ENCODE data around the gene KCND2. TPM values are rescaled to one million over a fixed set of nuclear protein-coding genes. Genes with fewer than 3 reads are reported as not detected.
"Not testable (repeated sequence)": the region's sequence is repeated elsewhere in the genome, so short reads cannot be mapped to it uniquely, and the experiment has no call there.

The KCND2 gene
- total RNA-seq, 2 experiments from 2014 or later: not detected

- no peak for DNase-seq (ENCODE audit: low spot score)
- TF ChIP-seq CTCF (conservative IDR thresholded peaks at IDR 0.05; ENCODE audit: low read length) (no peak), EZH2phosphoT487 (IDR thresholded peaks at IDR 0.05; ENCODE audit: borderline replicate concordance, low read depth, low read length) (no peak)
- POLR2A ChIA-PET: interaction anchor here (1.0 kb wide), 1 partner anchor 12 kb away, joined by 3 read pairs; no protein-coding TSS in a partner anchor
- CTCF ChIA-PET (ENCODE audit: unreplicated experiment): no interaction called here
- Histone ChIP-seq H3K79me2 (ENCODE audit: insufficient read depth, low read depth, low read length) (no peaks in the 10 kb centered on the region), H3K9me3 (ENCODE audit: low read length) (no peaks in the 10 kb centered on the region), H3K36me3 (ENCODE audit: insufficient read depth, low read length) (no peaks in the 10 kb centered on the region), H3K27ac (ENCODE audit: low read depth, low read length, poor library complexity, severe bottlenecking) (no peak overlapping the region), H2AFZ (ENCODE audit: low read length) (no peak overlapping the region), H3K9me2 (ENCODE audit: insufficient read depth, low read length) (no peaks in the 10 kb centered on the region), H4K20me1 (ENCODE audit: insufficient read depth, low read length) (no peaks in the 10 kb centered on the region), H3K4me3 (ENCODE audit: low read depth, low read length, poor library complexity, severe bottlenecking) (no peak overlapping the region), H3K4me2 (ENCODE audit: low read length) (no peak overlapping the region), H3K4me1 (ENCODE audit: insufficient read depth, low read length, poor library complexity, severe bottlenecking) (no peaks in the 10 kb centered on the region)
- BruUV-seq (replicated peaks): no TSS peak
- intact Hi-C loops (cut with micrococcal nuclease; ENCODE audit: unreplicated experiment): no loop called here
These were observed 43.9 kb upstream of the KCND2 start for GRCh38 chr7:120229084-120229483.

- Histone ChIP-seq H3K9me3 (ENCODE audit: low read length) (no peaks in the 10 kb centered on the region), H3K9me2 (ENCODE audit: insufficient read depth, low read length) (no peaks in the 10 kb centered on the region), H3K79me2 (ENCODE audit: insufficient read depth, low read depth, low read length) (no peaks in the 10 kb centered on the region), H2AFZ (ENCODE audit: low read length) (no peak overlapping the region), H3K27ac (ENCODE audit: low read depth, low read length, poor library complexity, severe bottlenecking) (no peak overlapping the region), H3K4me3 (ENCODE audit: low read depth, low read length, poor library complexity, severe bottlenecking) (no peak overlapping the region), H3K4me1 (ENCODE audit: insufficient read depth, low read length, poor library complexity, severe bottlenecking) (no peaks in the 10 kb centered on the region), H3K36me3 (ENCODE audit: insufficient read depth, low read length) (no peaks in the 10 kb centered on the region), H3K4me2 (ENCODE audit: low read length) (no peak overlapping the region), H4K20me1 (ENCODE audit: insufficient read depth, low read length) (no peaks in the 10 kb centered on the region)
- POLR2A ChIA-PET: no interaction called here
- DNase-seq (ENCODE audit: low spot score): no peak
- BruUV-seq (replicated peaks): no TSS peak
- intact Hi-C loops (cut with micrococcal nuclease; ENCODE audit: unreplicated experiment): no loop called here
- TF ChIP-seq EZH2phosphoT487 (IDR thresholded peaks at IDR 0.05; ENCODE audit: borderline replicate concordance, low read depth, low read length) (no peak), CTCF (conservative IDR thresholded peaks at IDR 0.05; ENCODE audit: low read length) (no peak)
- CTCF ChIA-PET (ENCODE audit: unreplicated experiment): no interaction called here
These were observed 39.6 kb upstream of the KCND2 start for GRCh38 chr7:120233338-120233737.

- H4K20me1 ChIP-seq (ENCODE audit: insufficient read depth, low read length); H3K4me2 ChIP-seq (ENCODE audit: low read length); H3K9me2 ChIP-seq (ENCODE audit: insufficient read depth, low read length); H3K9me3 ChIP-seq (ENCODE audit: low read length); H3K79me2 ChIP-seq (ENCODE audit: insufficient read depth, low read depth, low read length); H2AFZ ChIP-seq (ENCODE audit: low read length); BruUV-seq (replicated peaks); intact Hi-C loops (cut with micrococcal nuclease; ENCODE audit: unreplicated experiment); DNase-seq (ENCODE audit: low spot score); H3K27ac ChIP-seq (ENCODE audit: low read depth, low read length, poor library complexity, severe bottlenecking); H3K4me1 ChIP-seq (ENCODE audit: insufficient read depth, low read length, poor library complexity, severe bottlenecking); H3K4me3 ChIP-seq (ENCODE audit: low read depth, low read length, poor library complexity, severe bottlenecking); CTCF ChIA-PET (ENCODE audit: unreplicated experiment); H3K36me3 ChIP-seq (ENCODE audit: insufficient read depth, low read length); POLR2A ChIA-PET: not testable (repeated sequence)
These were observed 32.6 kb upstream of the KCND2 start for GRCh38 chr7:120240350-120240749.
